HG02852 (cell line): ENCODE results near the gene NCL.
A peak's percentile ranks its signal among the peaks of the same experiment; 100 is the strongest.
"Not testable (repeated sequence)": the region's sequence is repeated elsewhere in the genome, so short reads cannot be mapped to it uniquely, and the experiment has no call there.

ENCODE experiments used
- ATAC-seq: cut with Tn5 transposase; IDR thresholded peaks from one replicate; pipeline ENCODE4 v1.9.1; 2021; ENCODE audit warnings: mild to moderate bottlenecking, moderate library complexity; ENCODE audit not compliant: unreplicated experiment

Gene NCL

DNA sequence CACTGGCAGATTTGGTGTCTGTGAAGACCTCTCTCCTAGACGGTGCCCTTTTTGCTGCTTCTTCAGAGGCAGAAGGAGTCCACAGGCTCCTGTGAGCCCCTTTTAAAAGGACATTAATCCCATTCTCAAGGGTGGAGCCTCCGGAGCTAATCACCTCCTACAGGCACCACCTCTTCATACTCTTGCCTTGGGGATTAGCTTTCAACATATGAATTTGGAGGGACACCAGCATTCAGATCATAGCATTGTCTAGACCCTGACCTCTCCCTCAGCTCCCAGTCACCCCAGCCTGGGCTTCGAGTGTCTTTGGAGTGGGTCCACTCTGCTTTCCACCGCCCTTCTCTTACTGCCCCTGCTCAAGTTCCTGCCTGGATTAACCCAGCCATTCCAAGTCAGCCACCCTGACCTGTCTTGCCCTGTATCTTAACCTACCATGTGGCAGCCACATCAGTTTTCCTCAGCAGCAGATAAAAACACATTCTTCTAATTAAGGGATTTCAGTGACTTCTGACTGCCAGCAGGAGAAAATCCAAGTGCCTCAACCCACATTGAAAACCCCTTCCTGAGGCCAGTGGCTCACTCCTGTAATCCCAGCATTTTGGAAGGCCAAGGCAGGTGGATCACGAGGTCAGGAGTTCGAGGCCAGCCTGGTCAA lies 6.1 kb upstream of the NCL start:
- ATAC-seq = no peak

GRCh38 chr2:231469583-231469950 lies 5.3 kb upstream of the NCL start:
- ATAC-seq = no peak

GRCh38 chr2:231467613-231468530 lies 3.6 kb upstream of the NCL start:
- no peak for ATAC-seq

DNA sequence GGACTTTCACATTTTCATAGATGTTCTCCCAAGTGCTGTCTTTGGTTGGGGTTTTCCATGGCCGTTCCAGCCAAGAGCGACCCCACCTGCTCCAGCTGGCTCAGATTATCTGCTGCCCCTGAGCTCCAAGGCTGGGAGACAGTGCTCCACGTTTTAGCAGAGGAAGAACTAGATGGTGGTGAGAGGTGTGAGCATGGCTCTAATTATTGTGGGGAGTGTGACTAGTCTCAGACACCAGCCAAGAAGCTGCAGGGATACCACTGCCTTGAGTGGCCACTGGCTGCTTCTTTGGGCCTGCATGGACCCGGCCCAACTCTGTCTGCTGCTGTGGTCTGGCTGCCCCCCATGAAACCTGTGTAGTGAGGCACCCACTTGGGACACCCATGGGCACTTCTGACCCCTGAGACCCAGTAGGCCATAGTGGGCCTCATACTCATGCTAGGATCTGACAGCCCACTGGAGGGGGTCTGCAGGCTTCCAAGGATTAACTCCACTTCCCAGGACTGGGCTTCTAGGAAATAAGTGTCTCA lies 2.8 kb upstream of the NCL start:
- no peak for ATAC-seq

DNA sequence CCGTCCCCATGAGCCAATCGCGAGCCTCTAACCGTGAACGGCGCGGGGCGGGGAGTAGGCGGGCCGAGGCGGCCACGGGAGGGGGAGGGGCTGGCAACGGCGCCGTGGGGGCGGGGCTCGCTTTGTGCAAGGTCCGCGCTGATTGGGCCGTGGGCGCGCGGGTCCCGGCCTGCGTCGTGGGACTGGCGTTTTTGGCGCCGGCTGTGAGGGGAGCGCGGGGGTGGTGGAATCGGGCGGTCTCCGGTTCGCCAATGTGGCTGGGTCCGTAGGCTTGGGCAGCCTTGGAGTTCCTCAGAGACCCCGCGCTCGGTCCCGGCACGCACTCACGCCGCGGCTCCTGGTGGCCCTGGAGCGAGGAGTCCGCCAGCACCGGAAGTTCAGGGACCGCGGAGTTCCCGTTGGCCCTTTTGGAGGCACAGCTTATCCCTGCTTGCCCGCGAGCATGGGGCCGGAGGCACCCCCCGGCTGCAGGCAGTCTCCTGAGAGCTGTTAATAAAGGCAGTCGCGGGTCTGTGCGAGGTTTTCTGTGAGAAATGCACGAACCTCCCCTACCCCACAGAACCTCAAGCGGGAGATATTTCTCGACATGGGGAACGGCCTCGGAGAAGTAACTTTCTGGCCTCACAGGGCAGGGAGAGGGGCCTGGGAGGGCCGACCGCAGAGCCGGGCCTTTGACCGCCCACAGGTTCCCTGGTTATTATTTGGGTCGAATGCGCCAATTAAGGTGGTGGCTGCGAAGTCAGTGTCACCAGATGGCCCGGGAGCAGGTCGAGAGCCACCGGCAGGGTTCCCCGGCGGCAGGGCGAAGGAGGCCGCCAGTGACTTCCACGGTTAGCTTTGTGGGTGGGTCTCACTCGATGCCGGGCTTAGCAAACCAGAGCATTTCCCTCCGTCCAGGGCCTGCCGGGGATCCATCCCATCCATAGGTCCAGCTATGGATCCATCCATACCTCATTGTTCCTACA lies 574 bp upstream of the NCL start:
- ATAC-seq = peak; percentile 23

DNA sequence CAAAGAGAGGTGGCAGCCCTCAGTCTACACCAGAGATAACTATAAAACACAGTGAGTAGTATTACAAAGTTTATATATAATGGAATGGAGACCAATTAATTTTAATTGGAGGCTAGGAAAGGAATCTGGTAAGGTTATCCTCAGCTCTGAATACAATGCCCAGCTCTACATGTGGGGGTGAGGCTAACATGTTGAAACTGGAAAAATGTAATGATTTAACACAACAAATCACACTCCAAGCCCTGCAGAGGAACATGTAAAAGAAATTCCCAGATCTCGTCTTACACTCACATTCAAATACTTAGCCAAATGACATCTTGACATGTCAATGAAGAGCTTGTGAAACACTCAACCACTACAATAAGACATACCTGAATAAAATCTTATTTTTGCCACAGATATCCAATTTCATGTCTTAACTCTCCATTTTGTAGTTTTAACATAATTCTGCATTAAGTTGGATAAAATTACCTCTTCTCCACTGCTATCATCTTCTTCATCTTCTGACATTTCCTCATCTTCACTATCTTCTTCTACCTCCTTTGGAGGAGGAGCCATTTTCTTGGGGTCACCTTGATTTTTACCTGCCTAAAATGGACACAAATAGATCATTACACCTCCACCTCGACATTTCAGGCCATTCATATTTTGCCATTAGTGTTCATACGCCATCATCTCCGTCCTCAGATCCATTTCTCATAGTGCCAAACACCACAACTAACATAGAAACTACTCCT lies 1.4 kb downstream of the NCL start:
- no peak for ATAC-seq

- no peak for ATAC-seq
Measured at GRCh38 chr2:231461516-231461971, 2.7 kb downstream of the NCL start.

DNA sequence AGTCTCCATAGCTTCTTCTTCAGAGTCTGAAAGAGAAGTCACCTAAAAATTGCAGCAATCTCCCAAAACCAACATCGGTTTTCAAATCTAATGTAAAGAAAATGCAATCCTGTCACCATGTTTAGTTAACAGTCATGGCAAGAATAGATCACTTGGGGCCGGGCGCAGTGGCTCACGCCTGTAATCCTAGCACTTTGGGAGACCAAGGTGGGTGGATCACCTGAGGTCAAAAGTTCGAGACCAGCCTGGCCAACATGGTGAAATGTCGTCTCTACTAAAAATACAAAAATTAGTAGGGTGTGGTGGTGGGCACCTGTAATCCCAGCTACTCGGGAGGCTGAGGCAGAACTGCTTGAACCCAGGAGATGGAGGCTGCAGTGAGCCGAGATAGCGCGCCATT lies 3.4 kb downstream of the NCL start:
- not testable (repeated sequence) for ATAC-seq

DNA sequence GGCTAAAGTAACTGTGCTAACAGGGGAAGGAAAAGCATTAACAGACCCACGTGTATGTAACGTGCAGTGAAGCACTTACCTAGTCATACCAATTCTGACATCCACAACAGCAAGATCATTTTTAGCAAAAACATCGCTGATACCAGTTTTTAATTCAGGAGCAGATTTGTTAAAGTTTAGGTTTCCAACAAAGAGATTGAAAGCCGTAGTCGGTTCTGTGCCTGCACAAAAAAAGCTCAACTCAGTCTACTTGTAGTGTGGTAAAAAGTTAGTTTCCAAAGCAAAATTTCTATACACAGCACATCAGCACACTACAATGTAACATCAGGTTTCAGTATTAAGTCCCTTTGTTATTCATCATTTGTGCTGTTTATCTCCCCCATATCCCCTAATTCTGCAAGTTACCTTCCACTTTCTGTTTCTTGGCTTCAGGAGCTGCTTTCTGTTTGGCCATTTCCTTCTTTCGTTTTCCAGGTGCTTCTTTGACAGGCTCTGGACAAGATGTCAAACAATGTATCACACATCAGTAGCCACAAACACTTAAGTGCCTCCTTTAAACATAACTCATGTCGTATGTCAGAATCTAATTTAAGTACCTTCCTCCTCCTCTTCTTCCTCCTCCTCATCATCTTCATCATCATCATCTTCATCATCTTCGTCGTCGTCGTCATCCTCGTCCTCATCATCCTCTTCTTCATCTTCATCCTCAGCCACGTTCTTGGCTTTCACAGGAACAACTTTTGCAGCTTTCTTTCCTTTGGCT lies 4.0 kb downstream of the NCL start:
- no peak for ATAC-seq

- no peak for ATAC-seq
Measured at GRCh38 chr2:231458368-231458767, 5.9 kb downstream of the NCL start.

DNA sequence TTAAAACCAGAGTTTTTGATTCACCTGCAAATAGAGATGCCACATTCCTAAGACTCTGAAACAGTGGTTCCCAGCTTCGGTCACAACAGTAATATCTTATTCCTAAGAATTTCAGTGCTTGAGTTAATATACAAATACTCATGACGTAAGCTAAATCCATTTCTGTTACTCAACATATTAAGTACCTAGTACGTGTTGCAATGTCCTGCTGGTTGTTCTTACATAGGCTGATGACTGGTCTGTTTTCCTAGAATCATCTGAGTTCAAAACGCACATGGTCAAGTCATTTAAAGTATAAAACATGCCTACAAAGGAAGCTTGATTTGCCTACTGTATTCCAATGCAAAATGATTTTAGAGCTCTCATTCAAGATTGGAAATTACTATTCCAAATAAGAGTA lies 7.2 kb downstream of the NCL start:
- ATAC-seq = no peak

DNA sequence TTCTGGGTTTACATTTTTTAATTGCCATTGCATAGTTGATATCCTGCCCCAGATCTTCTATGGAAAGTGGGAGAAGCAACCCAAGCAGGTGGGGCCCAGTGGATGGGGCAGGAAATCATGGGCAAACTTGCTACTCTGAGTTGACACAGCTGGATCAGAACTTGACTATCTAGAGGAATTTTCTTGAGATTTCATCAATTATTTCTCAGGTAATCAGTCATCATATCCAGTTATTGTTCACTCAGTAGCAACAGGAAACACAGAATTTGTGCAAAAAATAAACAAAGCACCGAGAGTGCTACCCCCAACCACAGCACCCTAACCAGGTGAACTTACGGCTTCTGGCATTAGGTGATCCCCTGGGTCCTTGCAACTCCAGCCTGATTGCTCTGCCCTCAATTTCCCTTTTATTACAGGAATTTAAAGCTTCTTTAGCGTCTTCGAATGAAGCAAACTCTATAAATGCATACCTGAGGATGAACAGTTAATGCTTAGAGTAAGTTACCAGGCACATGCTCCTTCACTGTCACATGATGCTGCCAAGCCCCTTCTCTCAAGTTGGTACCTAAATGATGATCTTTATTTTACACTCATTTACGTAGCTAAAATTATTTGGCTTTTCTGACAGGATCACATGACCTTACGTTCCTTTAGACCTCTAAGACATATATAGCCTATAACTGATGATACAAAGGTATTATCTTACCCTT lies 7.8 kb downstream of the NCL start:
- ATAC-seq = no peak

- ATAC-seq = no peak
Measured at GRCh38 chr2:231455890-231456289, 8.4 kb downstream of the NCL start.

DNA sequence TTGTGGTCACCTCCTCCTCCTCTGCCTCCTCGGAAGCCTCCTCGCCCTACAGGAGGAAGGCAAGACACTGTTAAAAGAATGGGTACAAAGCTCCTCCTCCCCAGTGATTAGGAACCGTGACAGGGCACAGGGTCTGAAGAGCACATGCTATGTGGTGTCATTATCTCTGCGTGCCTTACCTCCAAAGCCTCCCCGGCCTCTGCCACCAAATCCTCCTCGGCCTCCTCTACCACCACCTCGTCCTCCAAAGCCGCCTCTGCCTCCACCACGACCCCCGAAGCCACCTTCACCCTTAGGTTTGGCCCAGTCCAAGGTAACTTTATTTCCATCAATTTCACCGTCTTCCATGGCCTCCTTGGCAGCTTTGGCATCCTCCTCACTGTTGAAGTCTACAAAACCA lies 9.1 kb downstream of the NCL start:
- no peak for ATAC-seq

- no peak for ATAC-seq
Measured at GRCh38 chr2:231454361-231454791, 9.9 kb downstream of the NCL start.

DNA sequence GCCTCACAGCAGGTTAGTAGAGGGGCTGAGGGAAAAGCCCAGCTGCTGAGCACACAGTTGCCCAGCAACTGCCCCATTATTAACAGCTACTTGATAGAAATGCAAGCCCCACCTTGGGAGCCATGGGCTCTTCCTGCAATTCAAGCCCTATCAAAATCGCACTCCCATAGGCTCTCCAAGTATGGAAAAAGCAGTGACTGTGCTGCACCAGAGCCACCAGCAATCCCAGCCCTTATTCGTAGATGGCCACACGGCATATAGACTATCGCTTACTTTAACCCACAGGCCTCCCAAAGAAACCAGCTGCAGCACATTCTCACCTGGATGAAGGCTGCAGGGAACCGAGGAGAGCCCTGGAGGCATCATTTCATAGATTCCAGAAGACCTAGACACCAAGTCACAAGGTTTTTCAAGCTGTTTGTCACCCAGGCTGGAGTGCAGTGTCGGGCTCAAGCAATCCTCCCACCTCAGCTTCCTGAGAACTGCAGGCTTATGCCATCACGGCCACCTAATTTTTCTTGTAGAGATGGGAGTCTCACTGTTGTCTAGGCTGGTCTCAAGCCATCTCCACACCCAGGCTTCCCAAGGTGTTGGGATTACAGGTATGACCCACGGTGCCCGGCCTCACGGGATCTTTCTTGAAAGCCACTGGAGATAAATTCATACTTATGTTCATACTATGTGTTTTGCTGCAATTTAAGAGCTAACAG lies 11.3 kb downstream of the NCL start:
- ATAC-seq = no peak

GRCh38 chr2:231450548-231450989 lies 13.7 kb downstream of the NCL start:
- no peak for ATAC-seq

- ATAC-seq = no peak
Measured at GRCh38 chr2:231449503-231450054, 14.7 kb downstream of the NCL start.
